Fibroblast of pulmonary artery (primary cell): ENCODE measurements around the gene C1orf35.

ENCODE experiments used
- DNase-seq: peaks from one replicate; pipeline ENCODE4 v3.0.0-alpha.2; 2010; ENCODE audit warnings: low read depth
- H3K4me3 ChIP-seq: replicated peaks from 2 replicates; pipeline ENCODE4 v1.5.1; 2011; ENCODE audit warnings: low read depth, mild to moderate bottlenecking, control low read depth, low read length, moderate library complexity
- CTCF ChIP-seq: IDR thresholded peaks from 2 replicates; pipeline ENCODE4 v1.5.1; 2011; ENCODE audit warnings: mild to moderate bottlenecking, control low read depth, low read length, inconsistent platforms; ENCODE audit errors: missing control alignments

The C1orf35 gene

DNA sequence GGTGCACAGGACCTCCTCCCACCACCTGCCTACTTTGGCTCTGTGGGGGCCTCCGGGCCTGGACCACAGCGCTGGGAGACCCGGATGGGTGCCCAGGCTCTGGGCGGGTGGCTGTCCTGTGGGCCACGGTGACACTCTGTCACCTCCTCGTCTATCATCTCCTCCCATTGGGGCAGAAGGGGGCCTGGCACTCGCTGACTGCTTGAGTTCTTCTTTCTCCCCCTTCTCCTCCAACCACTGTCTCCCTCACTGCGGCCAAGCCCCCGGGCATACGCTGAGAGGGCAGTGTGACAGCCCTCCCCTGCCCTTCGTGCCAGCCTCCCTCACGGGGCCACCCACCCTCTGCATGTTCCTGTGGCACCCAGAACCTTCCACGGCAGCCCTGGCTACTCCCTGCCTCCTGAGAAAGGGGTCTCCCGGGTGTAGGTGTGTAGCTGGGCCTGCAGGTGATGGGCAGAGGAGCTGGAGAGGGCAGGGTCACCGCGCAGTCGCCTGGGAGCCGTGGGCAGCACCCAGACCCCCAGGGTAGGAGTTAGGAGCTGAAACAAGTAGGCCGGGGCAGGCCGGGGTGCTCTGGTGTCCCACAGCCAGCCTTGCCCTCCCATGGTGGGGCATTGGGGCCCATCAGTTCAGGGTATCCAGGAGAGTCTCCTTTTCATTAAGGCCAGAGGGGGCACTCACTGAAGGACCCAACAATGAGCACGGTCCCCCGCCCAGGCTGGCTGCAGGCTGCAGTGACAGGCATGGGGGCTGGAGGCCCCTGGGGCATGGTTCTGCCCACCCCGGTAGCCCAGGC, 29.9 kb downstream of the C1orf35 start:
- H3K4me3 ChIP-seq, result no peak overlapping the region
- TF ChIP-seq CTCF, result no peak
- no peak for DNase-seq

- no peak overlapping the region for H3K4me3 ChIP-seq
- no peak for DNase-seq
- TF ChIP-seq CTCF, result no peak
These were observed 30.5 kb downstream of the C1orf35 start for GRCh38 chr1:228072658-228073043.

DNA sequence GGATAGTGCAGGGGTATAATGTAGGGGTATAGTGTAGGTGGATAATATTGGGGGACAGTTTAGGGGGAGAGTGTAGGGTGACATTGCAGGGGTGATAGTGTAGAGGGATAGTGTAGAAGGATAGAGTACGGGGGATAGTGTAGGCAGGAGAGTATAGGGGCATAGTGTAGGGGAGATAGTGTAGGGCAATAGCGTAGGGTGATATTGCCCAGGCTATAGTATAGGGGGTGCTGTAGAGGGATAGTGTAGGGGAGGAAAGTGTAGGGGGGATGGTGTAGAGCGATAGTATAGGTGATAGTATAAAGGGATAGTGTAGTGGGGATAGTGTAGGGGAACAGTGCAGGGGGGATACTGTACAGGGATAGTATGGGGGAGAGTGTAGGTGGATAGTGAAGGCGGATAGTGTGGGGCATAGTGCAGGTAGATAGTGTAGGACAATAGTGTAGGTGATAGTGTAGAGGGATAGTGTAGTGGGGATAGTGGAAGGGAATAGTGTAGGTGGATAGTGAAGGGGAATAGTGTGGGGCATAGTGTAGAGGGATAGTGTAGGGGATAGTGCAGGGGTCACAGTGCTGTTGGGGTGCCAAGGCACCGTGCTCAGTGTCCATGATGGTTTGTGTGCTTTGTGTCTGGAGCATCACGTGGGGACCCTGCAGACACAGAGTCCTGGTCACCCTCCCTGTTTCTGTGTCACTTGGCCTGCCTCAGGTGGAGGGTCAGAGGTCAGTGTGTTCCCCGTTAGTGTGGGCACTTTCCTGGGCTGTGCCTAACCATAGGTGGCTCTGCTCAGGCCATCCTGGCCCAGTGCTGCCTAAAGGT, 31.1 kb downstream of the C1orf35 start:
- no peak for TF ChIP-seq CTCF
- H3K4me3 ChIP-seq, result no peak overlapping the region
- DNase-seq, result no peak

GRCh38 chr1:228070851-228071250, 32.3 kb downstream of the C1orf35 start:
- DNase-seq, result no peak
- no peak for TF ChIP-seq CTCF
- no peak overlapping the region for H3K4me3 ChIP-seq

GRCh38 chr1:228070173-228070572, 33.0 kb downstream of the C1orf35 start:
- no peak for DNase-seq
- TF ChIP-seq CTCF, result no peak
- H3K4me3 ChIP-seq, result no peak overlapping the region

DNA sequence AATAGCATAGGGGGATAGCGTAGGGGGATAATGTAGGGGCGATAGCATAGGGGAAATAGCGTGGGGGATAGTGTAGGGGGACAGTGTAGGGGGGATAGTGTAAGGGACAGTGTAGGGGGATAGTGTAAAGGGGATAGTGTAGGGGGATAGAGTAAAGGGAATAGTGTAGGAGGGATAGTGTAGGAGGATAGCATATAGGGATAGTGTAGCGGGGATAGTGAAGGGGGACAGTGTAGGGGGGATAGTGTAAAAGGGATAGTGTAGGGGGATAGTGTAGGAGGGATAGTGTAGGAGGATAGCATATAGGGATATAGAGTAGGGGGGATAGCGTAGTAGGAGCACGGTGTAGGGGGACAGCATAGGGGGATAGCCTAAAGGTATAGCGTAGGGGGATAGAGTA, 34.8 kb downstream of the C1orf35 start:
- no peak for DNase-seq
- no peak overlapping the region for H3K4me3 ChIP-seq
- TF ChIP-seq CTCF, result no peak
